WTC11 (cell line): ENCODE results near the gene MTHFD1L.

Source experiments
- CTCF ChIP-seq: fragments of 200-600 bp; IDR thresholded peaks from 2 replicates; pipeline ENCODE4 v1.8.0; 2022; ENCODE audit warnings: antibody characterized with exemption
- E2F5 ChIP-seq: sonication (generic); formaldehyde crosslinking; IDR thresholded peaks from 2 replicates; pipeline ENCODE4 v1.8.1; 2022; ENCODE audit warnings: mild to moderate bottlenecking, moderate library complexity, missing genetic modification reagents
- ESRRA ChIP-seq: sonication (generic); formaldehyde crosslinking; IDR thresholded peaks from 2 replicates; pipeline ENCODE4 v1.8.1; 2022; ENCODE audit warnings: mild to moderate bottlenecking, missing genetic modification reagents, borderline replicate concordance
- FOXJ3 ChIP-seq: sonication (generic); formaldehyde crosslinking; IDR thresholded peaks from 2 replicates; pipeline ENCODE4 v1.9.0; 2021; ENCODE audit warnings: missing genetic modification reagents, mild to moderate bottlenecking, borderline replicate concordance
- GTF2I ChIP-seq: fragments of 250-450 bp; sonication (Bioruptor Pico); conservative IDR thresholded peaks from 2 replicates; pipeline ENCODE4 v1.4.0; 2021; ENCODE audit warnings: mild to moderate bottlenecking
- HMGXB4 ChIP-seq: sonication (generic); formaldehyde crosslinking; IDR thresholded peaks from 2 replicates; pipeline ENCODE4 v1.8.1; 2023; ENCODE audit warnings: mild to moderate bottlenecking, moderate library complexity, missing genetic modification reagents
- MAX ChIP-seq: sonication (generic); formaldehyde crosslinking; IDR thresholded peaks from 2 replicates; pipeline ENCODE4 v1.8.0; 2022; ENCODE audit warnings: mild to moderate bottlenecking, missing genetic modification reagents
- MXD4 ChIP-seq: fragments of 250-450 bp; sonication (Bioruptor Pico); IDR thresholded peaks from 2 replicates; pipeline ENCODE4 v1.8.0; 2021; ENCODE audit warnings: mild to moderate bottlenecking, moderate library complexity, borderline replicate concordance
- NFYB ChIP-seq: sonication (generic); formaldehyde crosslinking; conservative IDR thresholded peaks from 2 replicates; pipeline ENCODE4 v1.8.0; 2022; ENCODE audit warnings: low read depth, missing genetic modification reagents
- NR3C1 ChIP-seq: sonication (generic); formaldehyde crosslinking; conservative IDR thresholded peaks from 2 replicates; pipeline ENCODE4 v1.8.1; 2023; ENCODE audit warnings: low read depth, mild to moderate bottlenecking, missing genetic modification reagents
- RELA ChIP-seq: sonication (generic); formaldehyde crosslinking; IDR thresholded peaks from 2 replicates; pipeline ENCODE4 v1.8.1; 2022; ENCODE audit warnings: missing genetic modification reagents, mild to moderate bottlenecking, borderline replicate concordance
- TEAD4 ChIP-seq: sonication (generic); formaldehyde crosslinking; IDR thresholded peaks from 2 replicates; pipeline ENCODE4 v1.8.0; 2022; ENCODE audit warnings: mild to moderate bottlenecking, missing genetic modification reagents
- USF2 ChIP-seq: sonication (generic); formaldehyde crosslinking; IDR thresholded peaks from 2 replicates; pipeline ENCODE4 v1.8.1; 2023; ENCODE audit warnings: mild to moderate bottlenecking, missing genetic modification reagents, moderate library complexity

- TF ChIP-seq CTCF (no peak), HMGXB4 (no peak), RELA (no peak), GTF2I (CRISPR knock-in tag) (no peak), E2F5 (no peak), USF2 (CRISPR knock-in tag) (no peak), MXD4 (CRISPR knock-in tag) (no peak), MAX (CRISPR knock-in tag) (no peak), NFYB (CRISPR knock-in tag) (no peak), FOXJ3 (no peak), TEAD4 (no peak), NR3C1 (no peak), ESRRA (CRISPR knock-in tag) (no peak)
Measured at GRCh38 chr6:151070631-151071051, 205.1 kb downstream of the MTHFD1L start.
